NCI-H1694 treated with DMSO at 0.1 percent for 48 hours (cell line): Measurements from ENCODE around the gene GJD4.

Experiments used
- DNase-seq: peaks from one replicate; lab custom pipeline; 2025; lab: John Stamatoyannopoulos, UW

GJD4 gene

GRCh38 chr10:35605191-35605590 lies at the start of gene GJD4:
Gene GJD4, plus strand, starts transcription at chr10:35605341. Its CDS starts 227 bp downstream, at chr10:35605568.
- no peak for DNase-seq

GRCh38 chr10:35555962-35556930 lies 48.9 kb upstream of the GJD4 start:
- DNase-seq: no peak

GRCh38 chr10:35558276-35558675 lies 46.9 kb upstream of the GJD4 start:
- DNase-seq: no peak

- DNase-seq: no peak
These were observed 45.7 kb upstream of the GJD4 start for GRCh38 chr10:35559416-35559815.

- DNase-seq: no peak
These were observed 43.4 kb upstream of the GJD4 start for GRCh38 chr10:35561715-35562114.

GRCh38 chr10:35562427-35562826 lies 42.7 kb upstream of the GJD4 start:
- DNase-seq: no peak

- DNase-seq: peak; percentile 81
These were observed 41.8 kb upstream of the GJD4 start for GRCh38 chr10:35563261-35563891.

GRCh38 chr10:35564341-35564968 lies 40.7 kb upstream of the GJD4 start:
- DNase-seq: no peak

GRCh38 chr10:35565602-35566081 lies 39.5 kb upstream of the GJD4 start:
- DNase-seq: no peak

GRCh38 chr10:35567951-35568350 lies 37.2 kb upstream of the GJD4 start:
- DNase-seq: no peak

GRCh38 chr10:35568483-35569015 lies 36.6 kb upstream of the GJD4 start:
- no peak for DNase-seq

- no peak for DNase-seq
These were observed 35.9 kb upstream of the GJD4 start for GRCh38 chr10:35569111-35569707.

- DNase-seq: no peak
These were observed 35.3 kb upstream of the GJD4 start for GRCh38 chr10:35569836-35570235.

- DNase-seq: no peak
These were observed 34.7 kb upstream of the GJD4 start for GRCh38 chr10:35570397-35570796.

GRCh38 chr10:35572583-35572982 lies 32.6 kb upstream of the GJD4 start:
- DNase-seq: no peak

- DNase-seq: no peak
These were observed 31.3 kb upstream of the GJD4 start for GRCh38 chr10:35573796-35574195.

- DNase-seq: no peak
These were observed 30.2 kb upstream of the GJD4 start for GRCh38 chr10:35574924-35575352.

- DNase-seq: no peak
These were observed 29.5 kb upstream of the GJD4 start for GRCh38 chr10:35575640-35576039.

- DNase-seq: no peak
These were observed 28.4 kb upstream of the GJD4 start for GRCh38 chr10:35576730-35577129.

- peak; percentile 69 for DNase-seq
These were observed 27.1 kb upstream of the GJD4 start for GRCh38 chr10:35577926-35578617.

GRCh38 chr10:35578618-35578956 lies 26.6 kb upstream of the GJD4 start:
- no peak for DNase-seq
